Stimulated activated CD8-positive, alpha-beta memory T cell treated with anti-CD3 and anti-CD28 coated beads, Interleukin-15, amount 100 ng/mL, for 24 hours (primary cell): ENCODE data around the gene TBC1D4.
"Not testable (repeated sequence)": the region's sequence is repeated elsewhere in the genome, so short reads cannot be mapped to it uniquely, and the experiment has no call there.

Experiments used
- DNase-seq: peaks from one replicate; pipeline ENCODE4 v3.0.0-alpha.2; 2020; ENCODE audit warnings: low read depth

Gene TBC1D4

DNA sequence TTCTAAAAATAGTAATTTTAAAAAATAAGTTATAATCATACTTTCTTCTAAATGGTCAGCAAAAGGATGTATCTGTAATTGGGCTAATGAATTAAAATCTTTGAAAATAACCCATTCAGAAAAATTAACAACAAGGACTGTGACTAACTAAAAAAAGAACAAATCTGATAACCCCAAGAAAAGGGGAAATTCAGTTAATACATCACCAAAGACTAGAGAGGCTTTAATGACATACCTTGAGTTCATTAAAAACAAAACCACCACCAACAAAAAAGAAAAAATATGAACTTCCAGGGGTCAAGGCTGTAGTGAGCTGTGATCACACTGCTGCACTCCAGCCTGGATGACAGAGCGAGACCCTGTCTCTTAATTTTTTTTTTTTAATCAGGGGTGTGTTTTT lies 121.8 kb downstream of the TBC1D4 start:
- DNase-seq = no peak

DNA sequence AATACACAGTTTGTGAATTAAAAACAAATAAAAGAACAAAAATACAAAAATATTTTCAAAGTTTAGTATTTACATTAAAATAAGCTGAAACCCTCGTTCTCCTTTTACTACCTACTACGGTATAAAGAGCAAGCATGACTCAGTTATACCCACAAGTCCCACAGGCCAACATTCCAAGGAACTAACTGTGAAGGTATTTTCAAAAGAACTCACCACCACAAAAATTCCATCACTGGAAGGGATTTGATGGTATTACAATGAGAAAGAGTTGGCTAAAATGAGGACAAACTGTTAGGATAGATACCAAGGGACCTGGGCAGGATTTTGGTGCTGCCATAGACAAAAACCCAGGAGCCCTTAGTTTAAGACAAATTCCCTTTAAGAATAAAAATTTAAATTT lies 122.7 kb downstream of the TBC1D4 start:
- DNase-seq = no peak

DNA sequence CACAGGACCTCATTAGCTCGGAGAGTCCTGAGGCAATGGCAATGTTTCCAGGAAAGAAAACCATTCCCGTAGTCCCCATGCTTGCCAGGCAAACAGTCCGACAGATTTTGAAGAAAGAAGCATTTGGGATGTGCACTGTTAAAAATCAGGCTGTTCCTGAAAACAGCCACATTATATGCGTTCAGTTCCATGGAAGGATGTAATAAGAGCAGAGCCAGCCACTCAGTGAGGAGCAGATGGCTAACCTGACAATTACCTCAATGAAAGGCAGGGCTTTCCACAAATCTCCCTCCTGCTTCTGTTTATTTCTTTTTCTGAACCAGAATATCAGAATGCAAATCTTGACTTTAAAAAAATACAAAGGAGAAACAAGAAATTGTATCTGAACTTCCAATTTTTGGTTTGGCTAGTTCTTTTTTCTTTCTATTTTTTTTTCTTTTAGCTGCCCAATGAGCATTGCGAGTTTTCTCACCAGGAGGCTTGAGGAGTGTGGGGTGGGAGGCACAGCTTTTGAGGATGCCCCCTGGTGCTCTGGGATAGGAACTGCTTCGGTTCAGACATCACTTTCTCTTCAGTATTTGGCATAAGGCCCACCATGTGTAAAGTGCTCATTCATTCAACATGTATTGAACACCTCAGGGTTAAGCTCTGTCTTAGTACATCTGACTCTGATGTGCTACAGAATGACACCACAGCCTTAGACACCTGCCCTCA lies 124.2 kb downstream of the TBC1D4 start:
- no peak for DNase-seq

DNA sequence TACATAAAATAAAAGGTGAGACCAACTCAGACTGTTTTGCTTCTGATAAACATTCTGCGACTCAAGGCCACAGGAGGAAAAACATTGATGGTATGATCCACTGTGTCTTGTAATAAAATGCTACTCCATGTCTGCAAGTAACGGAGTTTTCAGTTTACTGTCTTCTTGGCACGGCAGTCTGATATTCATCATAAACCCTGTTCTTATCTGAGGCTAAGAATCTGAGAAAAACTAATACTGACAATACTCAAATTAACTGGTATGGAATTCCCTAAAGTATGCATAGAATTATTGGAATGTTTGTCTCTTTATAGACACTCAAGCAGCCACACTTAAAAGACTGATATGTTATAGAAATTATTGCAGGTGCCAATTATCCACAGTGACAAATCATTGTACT lies 125.5 kb downstream of the TBC1D4 start:
- DNase-seq = no peak

DNA sequence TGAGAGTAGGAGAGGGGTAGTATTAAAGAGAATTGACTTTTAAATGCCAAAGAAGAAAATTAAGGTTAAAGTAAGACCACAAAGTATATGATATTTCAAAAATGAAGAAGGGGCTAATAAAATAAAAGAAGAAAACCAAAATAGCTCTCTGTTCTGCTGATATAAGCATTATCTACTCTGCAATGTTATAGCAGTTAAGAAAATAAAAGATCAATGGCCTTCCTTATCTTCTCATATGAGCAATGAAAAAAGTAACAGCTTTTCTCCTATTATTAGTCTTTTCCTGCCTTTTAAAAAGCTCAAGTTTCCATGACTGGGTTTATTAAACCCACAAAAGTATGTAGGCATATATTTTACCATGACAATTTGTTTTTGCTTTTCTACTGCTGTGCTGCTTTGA lies 126.4 kb downstream of the TBC1D4 start:
- DNase-seq = no peak

DNA sequence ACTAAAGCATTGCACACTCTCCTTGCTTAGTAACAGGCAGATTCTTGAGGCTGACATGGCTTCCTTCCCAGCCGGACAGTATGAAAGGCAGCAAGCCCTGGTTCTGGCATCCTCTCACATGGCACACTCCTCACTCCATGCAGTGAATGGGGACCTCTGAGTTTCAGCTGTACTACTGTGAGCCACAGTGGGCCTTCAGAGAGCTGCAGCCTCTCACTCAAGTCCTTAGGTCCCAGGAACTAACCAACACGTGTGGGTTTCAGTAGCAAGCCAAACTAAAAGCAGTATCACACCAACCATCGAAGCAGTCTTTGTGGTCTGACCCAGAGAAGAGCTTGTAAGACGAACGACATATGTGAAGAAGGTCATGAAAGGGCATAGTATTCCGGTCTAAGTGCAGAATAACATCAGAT lies 128.2 kb downstream of the TBC1D4 start:
- no peak for DNase-seq

- DNase-seq = no peak
These were observed 129.2 kb downstream of the TBC1D4 start for GRCh38 chr13:75352641-75353327.

DNA sequence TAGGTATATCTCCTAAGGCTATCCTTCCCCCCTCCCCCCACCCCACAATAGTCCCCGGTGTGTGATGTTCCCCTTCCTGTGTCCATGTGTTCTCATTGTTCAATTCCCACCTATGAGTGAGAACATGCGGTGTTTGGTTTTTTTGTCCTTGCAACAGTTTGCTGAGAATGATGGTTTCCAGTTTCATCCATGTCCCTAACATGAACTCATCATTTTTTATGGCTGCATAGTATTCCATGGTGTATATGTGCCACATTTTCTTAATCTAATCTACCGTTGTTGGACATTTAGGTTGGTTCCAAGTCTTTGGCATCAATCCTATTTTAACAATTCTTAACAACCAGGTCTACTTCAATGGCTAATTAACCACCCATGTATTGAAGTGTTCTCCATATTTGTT lies 130.4 kb downstream of the TBC1D4 start:
- not testable (repeated sequence) for DNase-seq

DNA sequence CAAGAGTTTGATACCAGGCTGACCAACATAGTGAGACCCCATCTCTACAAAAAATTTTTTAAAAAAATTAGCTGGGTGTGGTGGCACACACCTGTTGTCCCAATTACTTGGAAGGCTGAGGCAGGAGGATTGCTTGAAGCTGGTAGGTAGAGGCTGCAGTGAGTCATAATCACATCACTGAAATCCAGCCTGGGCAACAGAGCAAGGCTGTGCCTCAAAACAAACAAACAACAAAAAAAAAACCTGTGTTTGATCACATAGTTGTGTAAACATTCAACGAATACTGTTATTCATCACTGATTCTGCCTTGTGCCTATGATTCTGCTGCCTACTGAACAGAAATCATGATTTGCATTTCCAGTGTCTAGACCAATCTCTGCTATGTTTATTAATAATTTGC lies 134.0 kb downstream of the TBC1D4 start:
- no peak for DNase-seq

DNA sequence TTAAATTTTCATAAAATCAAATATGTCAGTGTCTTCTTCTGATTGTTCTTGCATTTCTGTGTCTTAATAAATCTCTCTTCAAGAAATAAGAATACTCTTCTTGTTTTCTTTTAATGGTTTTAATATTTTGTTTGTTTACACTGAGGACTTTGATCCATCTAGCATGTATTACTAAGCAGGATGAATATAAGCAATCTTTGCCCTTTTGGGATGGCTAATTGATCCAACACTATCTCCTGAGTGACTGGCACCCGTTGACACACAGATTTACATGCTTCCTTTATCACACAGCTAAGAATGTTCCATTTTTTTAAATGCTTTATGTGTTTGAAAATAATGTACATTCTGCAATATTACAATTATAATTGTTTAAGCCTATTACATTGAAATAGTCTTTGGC lies 134.5 kb downstream of the TBC1D4 start:
- no peak for DNase-seq

DNA sequence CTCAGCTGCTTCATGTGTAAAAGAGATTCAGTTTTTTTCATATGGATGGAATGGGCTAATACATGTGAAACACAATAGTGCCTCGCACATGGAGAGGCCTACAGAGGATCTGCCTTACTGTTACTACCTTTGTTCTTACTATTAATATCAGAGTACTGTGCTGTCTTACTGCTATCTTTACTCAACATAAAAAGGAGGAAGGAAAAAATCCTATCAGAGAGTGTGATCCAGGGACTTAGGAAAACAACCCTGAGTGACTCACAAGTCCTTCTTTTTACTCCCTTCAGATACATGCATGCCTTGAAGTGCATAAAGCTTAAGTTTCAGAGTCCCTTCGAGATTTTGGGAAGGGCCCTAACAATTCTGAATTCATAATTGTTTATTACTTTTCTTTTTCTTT lies 136.8 kb downstream of the TBC1D4 start:
- DNase-seq = no peak

GRCh38 chr13:75341028-75341427 lies 140.9 kb downstream of the TBC1D4 start:
- no peak for DNase-seq

DNA sequence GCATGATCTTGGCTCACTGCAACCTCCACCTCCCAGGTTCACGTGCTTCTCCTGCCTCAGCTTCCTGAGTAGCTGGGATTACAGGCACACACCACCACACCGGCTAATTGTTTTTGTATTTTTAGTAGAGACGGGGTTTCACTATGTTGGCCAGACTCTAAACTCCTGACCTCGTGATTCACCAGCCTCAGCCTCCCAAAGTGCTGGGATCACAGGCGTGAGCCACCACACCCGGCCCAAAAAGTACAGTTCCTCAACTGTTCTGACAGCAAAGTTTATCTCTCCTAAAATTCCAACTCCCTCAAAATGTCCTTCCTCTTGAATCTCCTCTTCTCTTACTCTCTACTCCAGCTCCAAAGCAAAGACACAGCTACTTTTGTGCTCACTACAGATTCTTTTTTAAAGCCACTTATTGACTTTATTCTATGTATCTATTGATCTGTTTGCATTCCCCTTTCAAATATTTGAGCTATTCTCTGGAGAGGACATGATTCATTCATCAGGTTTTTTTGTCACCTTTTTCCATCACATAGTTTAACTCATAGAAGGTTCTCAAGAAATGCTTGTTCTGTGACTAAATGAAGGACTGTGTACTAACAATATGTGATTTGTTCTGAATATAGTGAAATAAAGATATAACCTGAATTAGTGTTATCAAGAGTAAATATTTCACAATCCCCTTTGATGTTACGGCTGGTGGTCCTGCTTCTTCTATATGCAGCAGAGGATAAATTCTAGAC lies 142.2 kb downstream of the TBC1D4 start:
- no peak for DNase-seq

- DNase-seq = no peak
These were observed 147.1 kb downstream of the TBC1D4 start for GRCh38 chr13:75334634-75335447.

GRCh38 chr13:75333103-75333502 lies 148.9 kb downstream of the TBC1D4 start:
- no peak for DNase-seq

- no peak for DNase-seq
These were observed 150.1 kb downstream of the TBC1D4 start for GRCh38 chr13:75331792-75332349.

DNA sequence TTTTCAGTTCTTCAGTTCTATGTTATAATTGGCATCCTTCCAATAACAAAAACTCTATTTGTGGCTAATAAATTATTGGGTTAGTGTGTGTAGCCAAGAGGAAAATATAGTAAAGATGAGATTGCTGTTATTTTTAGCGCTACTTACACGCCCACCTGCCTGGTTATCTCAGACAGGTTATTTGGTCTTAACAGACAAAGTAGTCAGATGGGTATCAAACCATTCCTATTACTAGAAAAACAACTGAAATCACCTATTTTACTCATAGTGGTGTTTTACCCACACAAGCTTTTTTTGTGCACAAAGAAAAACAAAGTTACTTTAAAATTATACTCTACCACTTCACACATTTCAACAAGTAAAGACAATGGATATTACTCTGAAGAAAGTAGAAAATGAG lies 151.2 kb downstream of the TBC1D4 start:
- no peak for DNase-seq

GRCh38 chr13:75329723-75330122 lies 152.2 kb downstream of the TBC1D4 start:
- DNase-seq = no peak

- no peak for DNase-seq
These were observed 152.9 kb downstream of the TBC1D4 start for GRCh38 chr13:75329097-75329496.

DNA sequence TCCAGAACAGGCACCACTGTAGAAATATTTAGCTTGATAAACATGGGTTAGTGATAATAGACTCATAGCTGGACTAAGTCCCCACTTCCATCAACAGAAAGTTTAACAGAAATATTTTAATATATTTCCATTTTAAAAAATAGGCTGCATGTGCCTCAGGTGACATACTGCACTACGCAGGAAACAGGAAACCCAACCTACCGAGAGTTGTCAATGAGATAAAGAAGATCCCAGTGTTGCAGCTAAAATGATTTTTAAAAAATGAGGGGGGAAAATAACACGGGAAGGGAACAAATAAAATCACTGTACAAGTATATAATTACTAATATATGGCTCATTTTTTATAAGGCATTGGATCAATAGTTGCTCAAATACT lies 154.8 kb downstream of the TBC1D4 start:
- DNase-seq = no peak

- DNase-seq = peak; percentile 26
These were observed 155.5 kb downstream of the TBC1D4 start for GRCh38 chr13:75326173-75327134.
